HG03439 (cell line): Measurements from ENCODE around the gene TEX29.

ENCODE experiments used
- ATAC-seq: cut with Tn5 transposase; IDR thresholded peaks from one replicate; pipeline ENCODE4 v1.9.1; 2021; ENCODE audit warnings: mild to moderate bottlenecking, moderate library complexity; ENCODE audit not compliant: unreplicated experiment

Gene TEX29

DNA sequence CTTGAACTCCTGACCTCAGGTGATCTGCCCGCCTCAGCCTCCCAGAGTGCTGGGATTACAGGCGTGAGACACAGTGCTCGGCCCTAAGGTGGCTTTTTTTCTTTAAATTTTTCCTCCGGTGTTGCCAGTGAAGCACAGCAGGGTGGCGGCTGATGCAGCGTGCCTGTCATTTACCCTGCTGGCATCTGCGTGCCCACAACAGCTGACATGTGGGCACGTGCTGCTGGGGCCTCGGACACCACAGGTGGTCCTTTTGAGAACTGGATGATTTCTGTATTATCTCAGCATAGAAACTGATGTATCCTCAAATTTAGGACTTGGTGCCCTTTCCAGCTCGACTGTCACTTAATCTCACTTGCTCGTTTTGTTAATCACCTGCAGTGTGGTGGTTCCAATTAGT is 31.2 kb upstream of the TEX29 start:
- ATAC-seq = no peak

DNA sequence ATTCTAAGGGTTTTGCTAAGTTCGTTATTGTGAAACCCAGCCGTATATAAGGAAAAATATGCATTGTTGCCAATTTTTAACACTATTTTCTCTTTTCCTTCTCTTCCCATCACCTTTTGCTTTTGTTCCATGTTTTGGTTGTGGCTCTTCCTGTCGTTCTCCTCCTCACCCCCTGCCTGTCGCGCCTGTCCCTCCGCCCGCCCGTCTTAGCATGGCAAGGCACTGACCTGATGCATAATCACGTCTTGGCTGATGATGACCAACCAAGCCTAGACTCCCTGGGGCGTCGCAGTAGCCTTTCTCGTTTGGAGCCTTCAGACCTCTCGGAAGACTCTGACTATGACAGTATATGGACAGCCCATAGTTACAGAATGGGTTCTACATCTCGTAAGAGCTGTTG is 28.5 kb upstream of the TEX29 start:
- ATAC-seq = no peak

DNA sequence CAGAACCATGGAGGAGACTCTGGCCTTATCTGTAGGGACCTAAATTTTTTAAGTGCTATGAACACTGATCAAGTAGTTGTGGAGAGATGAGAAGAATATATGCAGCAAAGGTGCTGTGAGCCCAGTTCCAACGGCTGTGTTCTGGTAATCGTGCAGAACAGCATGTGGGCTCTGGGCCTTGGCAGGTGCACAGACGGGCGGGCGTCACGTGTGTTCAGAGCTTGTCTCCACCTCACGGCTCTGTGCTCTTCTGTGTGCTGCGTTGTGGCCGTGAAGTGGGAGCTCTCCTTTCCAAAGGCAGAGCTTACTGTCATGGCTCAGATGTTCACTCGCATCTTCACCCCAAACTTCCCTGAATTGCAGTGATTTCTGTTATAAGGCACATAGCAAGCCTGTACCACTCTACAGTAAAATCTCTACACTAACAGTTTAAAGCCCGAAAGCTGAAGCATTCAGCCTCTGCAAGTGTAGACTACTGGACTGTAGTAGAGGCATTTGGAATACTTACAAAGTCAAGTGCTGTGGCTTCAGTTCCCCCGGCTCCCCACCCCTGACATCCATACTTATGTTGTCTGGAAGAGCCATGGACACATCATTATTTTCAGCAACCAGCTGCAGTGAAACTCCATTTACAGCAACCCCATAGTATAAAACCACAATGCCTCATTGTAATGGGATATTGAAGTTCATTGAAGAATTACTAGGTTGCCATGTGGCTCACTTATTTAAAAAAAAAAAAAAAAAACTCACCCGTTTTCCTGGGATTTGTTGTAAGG is 27.5 kb upstream of the TEX29 start:
- ATAC-seq = no peak

DNA sequence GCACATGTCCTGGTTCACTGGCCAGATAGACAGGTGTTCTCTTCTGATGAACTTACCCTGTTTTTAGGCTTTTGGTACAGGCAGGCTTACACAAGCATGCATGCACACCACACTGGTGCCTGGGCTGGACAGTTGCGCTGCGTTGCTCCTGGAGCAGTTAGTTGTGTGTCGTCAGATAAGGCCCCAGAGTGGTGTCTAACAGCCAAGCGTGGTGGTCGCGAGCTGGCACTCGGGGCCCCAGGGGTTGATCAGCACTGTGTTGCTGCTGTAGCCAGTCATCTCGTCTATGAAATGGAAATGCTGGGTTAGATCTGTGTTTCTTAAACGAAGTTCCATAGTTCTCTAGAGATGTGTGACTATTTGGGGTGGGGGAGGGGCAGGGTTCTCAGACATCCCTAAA is 24.6 kb upstream of the TEX29 start:
- no peak for ATAC-seq

DNA sequence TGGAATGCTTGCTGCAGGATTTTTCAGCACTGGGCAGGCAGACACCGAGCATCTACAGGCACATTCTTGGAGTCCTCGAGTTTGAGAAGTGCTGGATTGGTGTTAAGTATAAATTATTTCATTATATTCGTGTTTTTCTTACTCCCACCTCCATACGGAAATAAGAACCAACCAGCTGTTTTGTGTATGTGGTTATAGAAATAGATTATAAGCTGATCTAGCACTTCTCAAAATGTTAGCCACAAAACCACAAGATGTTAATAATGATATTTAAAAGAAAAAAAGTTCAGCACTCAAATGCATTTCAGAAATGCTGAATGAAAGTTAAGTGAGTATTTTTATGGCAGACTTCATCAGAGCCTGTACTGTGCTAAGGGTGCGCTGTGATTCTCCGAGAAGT is 24.0 kb upstream of the TEX29 start:
- no peak for ATAC-seq

DNA sequence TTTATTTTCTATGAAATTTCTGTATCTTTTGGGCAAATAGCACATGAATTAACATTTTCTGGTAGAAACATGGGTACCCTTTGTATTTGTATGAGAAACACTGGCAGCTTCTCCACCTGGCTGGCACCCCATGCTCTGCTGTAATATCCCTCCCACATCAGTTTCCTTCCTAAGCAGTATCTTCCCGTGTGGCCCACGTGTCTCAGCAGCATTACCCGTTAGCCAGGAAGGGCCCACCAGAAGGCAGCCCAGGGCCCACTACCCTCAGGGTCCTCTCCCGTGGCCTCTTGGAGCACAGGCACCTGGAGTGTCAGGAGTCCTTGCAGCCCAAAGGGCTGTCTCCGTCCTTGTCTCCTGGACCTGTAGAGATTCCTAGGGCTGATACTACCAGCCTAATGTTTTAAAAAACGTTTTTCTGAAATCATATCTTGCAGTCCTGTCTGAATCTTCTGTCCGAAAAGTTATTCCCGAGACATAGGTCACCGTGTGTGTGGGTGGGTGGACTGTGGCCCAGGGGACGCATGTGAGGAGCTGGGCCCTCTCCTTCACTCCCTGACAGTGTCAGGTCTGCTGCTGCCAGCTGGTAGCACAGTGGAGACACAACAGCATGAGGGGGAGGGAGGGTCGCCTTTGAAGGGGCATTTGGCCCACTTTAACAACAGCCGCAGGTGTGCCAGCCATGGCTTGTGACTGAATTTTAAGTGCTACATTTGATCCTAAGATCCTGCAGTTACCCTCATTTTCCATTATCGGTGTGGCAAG is 22.0 kb upstream of the TEX29 start:
- ATAC-seq = no peak

DNA sequence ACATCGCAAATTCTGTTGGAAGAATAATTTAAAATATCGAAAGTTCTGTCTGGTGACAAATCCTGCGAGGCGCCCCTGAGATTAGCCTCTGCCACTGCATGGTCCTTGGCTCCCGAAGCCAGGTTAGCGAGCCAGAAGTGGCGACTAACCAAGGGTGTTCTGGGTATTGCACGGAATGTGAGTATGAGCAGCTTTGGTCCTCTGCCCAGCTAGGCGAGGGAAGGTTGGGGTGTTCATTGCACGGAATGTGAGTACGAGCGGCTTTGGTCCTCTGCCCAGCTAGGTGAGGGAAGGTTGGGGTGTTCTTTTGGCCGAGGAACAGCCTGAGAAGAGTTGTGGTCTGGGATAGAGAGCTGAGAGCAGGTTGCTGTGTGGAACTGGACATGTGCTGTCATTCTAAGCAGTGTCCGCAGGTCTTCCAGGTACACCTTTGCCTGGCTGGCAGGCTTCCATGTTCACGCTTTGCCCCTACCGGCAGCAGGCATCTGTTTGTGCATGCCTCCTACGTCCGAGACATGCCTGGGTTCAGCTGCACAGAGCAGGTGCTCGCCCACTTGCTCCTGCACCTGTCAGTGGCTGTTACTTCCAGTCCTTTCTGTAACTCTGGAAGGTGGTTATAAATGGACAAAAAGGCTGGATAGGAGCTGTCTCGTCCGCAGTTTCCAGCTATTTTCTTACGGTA is 18.3 kb upstream of the TEX29 start:
- no peak for ATAC-seq

DNA sequence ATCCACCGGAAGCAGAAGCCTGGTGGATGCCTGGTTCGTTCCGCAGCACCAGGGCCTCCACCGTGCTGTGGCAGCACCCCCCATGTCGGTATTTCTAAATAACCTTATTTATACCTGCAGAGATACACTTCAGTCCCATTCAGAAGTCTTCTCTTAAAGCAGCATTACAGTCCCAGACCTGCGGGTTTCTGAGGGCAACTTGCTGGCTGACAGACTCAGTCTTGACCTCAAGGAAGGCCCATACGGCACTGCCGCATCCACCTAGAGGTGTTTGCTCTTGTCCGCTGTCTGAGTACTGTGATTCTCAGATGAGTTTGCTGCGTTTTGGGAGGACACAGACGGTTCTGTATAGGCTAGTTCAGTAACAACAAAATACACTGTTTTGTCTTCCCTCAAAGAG is 16.9 kb upstream of the TEX29 start:
- no peak for ATAC-seq

DNA sequence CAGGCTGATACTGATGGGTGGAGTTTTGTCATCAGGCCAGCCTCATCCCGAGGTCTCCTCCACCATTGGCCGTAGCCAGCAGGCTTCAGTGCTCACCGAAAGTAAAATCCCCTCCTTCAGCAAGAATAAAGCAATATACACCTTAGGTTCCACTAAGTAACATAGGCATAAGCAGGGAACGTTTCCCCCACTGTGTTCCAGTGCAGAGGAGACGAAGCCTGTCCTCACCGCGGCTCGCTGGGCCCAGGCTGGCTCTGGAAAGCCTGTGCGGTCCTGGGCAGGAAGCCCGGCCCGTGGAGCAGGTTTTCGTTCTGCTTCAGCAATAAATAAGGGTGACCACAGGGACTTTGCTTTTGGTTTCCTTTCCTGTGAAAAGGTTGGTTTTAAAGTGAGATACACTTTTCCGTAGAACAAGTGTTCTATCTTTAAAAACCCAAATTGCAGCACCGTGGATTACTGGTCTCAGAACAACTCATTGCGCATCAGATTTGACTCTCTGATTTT is 16.3 kb upstream of the TEX29 start:
- no peak for ATAC-seq

DNA sequence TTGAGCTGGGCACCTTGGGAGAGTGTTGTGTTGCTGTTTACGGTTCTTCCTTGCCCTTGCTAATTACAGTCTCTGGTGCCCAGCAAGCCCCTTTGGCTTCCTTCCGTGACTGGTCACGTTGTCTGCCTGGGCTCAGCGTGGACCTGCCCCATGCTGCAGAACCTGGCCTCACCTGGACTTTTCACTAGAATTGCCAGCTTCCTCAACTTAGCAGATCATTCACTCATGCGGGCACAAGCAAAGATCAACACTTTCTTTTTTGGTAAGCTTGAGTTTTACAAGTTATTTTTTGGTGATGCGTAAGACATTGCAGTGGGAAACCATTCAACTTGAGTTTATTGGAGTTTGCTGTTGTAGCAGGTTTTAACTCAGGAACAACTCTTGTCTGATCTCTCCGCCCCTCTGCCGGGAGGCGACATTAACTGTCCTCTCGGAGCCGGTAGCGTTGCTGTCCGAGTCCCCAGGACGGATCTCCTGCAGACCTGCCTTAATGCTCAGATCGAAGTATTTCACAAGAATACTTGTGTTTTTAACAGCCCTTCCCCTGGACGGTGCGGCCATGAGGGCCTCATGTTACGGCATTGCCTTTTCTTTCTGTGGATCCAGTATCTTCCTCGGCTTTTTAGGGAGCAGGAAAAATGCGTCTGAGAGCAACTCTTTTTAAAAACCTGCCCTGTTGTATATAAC is 15.7 kb upstream of the TEX29 start:
- ATAC-seq = no peak

DNA sequence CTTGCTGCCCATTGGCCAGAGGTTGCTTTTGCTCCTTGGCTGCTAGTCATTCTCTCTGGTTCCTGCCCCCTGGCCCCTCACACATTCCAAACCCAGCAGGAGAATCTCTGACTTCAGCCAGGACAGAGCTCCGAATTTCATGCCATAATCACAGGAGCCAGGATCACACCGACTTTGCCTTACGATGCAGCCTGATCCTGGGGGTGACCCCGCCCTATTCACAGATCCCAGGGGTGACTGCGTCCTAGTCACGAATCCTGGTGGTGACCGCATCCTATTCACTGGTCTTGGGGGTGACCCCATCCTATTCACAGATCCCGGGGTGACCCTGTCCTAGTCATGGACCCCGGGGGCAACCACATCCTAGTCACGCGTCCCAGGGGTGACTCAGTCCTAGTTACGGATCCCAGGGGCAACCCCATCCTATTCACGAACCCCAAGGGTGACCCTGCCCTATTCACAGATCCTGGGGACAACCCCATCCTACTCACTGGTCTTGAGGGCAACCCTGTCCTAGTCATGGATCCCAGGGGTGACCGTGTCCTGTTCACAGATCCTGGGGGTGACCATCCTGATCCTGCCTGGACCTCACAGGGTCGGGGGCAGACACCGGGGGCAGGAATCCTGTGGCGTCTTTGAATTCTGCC is 7.4 kb upstream of the TEX29 start:
- no peak for ATAC-seq

DNA sequence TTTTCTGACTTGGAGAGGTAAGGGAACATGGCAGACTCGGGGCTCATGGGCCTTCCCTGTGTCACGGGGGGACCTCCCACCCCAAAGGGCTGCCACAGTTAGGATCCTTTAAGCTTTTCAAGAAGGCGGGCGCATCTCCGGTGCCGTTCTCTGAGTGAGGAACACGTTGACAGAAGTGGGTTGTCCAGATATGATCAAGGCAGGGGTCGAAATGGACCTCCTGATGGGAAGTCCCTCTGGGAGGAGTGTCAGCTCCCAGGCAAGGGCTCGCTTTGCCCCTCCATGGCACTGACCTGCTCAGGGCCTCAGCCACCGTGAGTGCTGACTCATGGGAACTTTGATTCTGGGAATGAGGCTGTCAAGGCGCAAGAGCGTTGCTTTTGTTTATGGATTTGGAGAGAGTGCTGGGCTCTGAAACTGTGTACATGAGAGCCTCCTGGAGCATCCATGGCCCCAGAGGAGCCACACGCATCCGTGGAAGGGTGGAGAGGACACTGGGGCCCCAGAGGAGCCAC is 6.5 kb upstream of the TEX29 start:
- ATAC-seq = no peak

DNA sequence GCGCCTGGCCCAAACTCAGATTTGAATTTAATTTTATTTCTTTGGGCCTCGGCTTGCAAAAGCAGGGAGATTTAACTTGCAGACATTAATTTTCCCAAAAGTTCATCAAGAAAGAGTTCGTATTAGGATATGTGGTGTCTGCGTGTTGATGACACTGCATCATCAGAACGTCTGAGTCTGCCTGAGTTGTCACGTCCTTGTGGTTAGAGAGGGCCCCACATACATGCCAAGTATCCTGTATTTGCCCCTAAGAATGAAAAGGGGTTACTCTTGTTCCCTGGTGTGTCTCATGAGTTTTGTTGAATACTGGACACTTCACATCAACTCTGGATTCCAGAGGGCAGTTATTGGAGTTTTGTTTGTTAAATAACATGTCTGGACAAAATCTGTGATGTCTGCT is 5.6 kb upstream of the TEX29 start:
- ATAC-seq = no peak

DNA sequence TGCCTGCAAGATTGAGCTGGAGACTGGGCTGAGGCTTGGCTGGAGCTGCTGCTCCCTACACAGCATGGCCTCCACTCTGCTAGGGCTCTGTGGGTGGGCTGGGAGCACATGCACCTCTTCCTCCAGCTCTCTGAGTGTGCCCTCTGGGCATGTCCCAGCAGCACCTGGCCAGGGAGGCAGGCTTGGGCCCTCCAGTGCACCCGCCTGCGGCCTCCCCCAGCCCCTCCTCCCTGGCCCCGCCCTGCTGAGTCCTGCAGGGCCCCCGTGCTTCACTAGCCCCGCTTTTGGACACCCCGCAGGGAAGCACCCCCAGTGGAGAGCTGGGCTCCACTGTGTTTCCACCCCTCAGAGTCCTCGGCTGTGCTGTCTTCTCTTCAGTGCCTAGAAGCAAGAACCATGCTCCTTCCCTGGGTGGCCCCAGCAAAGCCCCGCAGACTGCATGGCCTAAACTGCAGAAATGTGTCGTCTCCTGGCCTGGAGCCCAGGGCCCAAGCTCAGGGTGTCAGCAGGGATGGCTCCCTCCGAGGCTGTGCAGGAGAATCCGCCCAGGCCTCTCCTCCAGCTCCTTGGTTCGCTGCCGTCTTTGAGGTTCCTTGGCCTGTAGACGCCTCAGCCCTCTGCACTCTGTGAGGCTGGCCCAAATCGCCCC is 5.0 kb upstream of the TEX29 start:
- ATAC-seq = no peak

DNA sequence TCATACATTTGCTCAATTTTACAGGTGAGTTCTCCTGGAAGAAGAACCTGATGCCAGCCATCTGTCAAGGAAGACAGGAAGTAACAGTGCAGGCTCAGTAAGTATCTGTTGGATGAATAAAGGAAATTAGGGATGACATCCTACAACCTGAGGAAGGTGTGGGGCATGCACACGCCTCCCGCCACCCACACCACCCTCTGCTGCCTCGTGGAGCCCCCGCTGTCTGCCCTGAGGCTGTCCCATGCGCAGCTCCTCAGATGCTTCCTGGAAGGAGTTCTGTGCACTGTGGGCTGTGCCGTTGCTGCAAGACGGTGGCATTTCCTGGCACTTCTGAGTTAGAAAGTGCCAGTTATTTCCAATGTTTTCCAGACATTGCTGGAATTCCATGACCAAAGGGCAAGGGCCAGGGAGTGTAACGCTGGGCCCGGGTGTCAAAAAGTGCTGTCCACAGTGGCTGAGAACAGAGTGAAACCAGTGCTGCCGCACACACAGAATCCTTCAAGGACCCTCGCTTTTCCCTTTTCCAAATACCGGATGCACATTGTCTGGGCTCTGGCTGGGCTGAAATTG is 4.2 kb upstream of the TEX29 start:
- ATAC-seq = no peak

DNA sequence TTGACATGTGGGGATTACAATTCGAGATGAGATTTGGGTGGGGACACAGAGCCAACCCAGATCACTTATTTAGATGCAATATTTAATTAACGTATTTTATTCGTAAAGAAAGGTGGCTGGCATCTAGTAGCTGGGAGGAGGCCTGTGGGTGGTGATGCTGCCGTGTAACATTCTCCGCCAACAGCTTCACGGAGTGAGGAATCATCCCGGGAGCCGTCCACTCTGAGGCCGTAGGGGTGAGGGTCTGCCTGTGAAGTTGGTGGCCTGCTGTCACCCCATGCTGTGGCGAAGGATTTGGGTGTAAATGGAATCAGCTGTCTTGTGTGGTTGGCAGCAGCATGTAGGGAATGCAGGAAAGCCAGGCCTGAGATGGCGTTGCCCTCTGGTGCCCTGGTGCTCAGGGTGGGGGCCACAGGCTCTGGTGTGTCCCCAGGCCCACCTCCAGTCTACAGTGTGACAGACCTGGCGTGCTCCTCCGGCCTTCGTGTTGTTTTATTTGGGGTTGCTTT is 3.3 kb upstream of the TEX29 start:
- no peak for ATAC-seq

DNA sequence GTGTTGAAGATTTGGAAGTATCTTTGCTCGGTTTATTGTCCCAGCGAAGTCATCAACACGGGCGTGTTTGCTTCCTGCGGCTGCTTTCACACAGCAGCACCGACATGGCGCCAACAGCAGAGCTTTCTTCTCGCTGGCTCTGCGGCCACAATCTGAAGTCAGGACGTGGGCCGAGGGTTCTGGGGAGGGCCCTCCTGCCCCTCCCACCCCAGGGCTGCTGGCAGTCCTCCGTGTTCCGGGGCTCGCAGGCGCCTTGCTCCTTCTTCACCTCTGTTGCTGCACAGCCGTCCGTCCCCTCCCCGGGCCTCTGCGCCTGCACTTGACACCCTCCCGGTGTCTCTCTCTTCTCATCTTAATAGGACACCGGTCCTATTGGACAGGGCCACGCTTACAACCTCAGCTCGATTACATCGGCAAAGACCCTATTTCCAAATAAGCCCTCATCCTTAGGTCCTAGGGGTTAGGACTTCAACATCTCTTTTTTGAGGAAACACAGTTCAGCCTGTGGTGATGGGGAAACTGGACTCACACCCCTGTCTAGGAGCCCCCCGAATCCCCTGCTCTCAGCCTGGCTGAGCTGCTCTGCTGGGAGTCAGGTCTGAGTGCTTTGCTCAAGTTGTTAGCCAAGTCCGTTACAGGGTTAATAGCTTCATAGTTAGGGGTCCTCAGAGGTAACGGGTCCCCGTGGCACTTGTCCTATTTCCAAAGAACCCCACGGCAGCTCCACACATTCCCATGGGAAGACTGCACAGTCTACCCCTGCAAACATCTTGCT is 2.7 kb upstream of the TEX29 start:
- no peak for ATAC-seq

DNA sequence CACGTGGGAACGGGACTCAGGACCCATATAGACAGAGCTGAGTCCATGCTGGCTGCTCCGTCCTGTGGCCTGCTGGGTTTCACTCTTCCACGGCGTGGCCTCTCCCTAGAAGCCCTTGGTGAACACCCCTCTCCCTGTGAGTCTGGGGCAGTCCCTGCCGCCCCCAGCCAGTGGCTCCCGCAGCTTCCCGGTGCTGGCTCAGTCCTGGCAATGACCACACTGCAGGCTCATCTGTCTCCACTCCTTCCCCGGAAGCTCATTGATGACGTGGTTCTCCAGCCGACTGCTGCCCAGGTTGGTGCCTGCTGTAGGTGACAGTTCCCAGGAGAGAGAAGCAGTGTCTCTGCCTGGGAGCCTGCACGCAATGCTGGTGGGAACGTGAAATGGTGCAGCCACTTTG is 2.1 kb upstream of the TEX29 start:
- ATAC-seq = no peak

DNA sequence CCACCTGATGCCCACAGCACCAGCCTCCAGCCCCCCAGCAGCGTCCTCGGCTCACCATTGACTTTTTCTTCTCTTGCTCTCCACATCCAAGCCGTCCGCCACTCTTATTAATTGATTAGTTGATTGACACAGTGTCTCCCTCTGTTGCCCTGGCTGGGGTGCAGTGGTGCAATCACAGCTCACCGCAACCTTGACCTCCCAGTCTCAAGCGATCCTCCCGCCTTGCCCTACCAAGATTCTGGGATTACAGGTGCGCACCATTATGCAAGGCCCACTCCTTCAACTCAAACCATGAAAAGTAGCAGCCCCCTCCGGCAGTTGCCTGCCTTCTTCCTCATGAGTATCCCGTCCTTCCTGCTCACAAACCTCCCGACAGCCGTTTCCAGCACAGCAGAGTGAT is 921 bp upstream of the TEX29 start:
- ATAC-seq = no peak
